Measurements from ENCODE around the gene AKR1B1. TPM values are rescaled to one million over a fixed set of nuclear protein-coding genes. Genes with fewer than 3 reads are reported as not detected.

AKR1B1 gene
- total RNA-seq, 1 donor: 85.8 TPM

GRCh38 chr7:134458341-134458805 is 527 bp downstream of the AKR1B1 start:
- H3K4me3 ChIP-seq (ENCODE audit: insufficient read depth, low read length): peak overlapping the region; percentile 87
- no peaks in the 10 kb centered on the region for H3K9me3 ChIP-seq (ENCODE audit: low read depth, low read length)
- H2AFZ ChIP-seq (ENCODE audit: low read length): peak overlapping the region; percentile 88
- H3K79me2 ChIP-seq (ENCODE audit: insufficient read depth, low read length): peaks cover 48% of the 10 kb centered on the region
- H3K27ac ChIP-seq (ENCODE audit: low read depth, low read length): peak overlapping the region; percentile 64
- H3K4me2 ChIP-seq (ENCODE audit: insufficient read depth, low read length): peak overlapping the region; percentile 82
- peaks cover 30% of the 10 kb centered on the region for H3K4me1 ChIP-seq (ENCODE audit: insufficient read depth, low read length)
- H3K36me3 ChIP-seq (ENCODE audit: insufficient read depth, low read length): peaks cover 6% of the 10 kb centered on the region
- no peaks in the 10 kb centered on the region for H3K27me3 ChIP-seq (ENCODE audit: insufficient read depth, low read length)
- TF ChIP-seq, protein P1, sequence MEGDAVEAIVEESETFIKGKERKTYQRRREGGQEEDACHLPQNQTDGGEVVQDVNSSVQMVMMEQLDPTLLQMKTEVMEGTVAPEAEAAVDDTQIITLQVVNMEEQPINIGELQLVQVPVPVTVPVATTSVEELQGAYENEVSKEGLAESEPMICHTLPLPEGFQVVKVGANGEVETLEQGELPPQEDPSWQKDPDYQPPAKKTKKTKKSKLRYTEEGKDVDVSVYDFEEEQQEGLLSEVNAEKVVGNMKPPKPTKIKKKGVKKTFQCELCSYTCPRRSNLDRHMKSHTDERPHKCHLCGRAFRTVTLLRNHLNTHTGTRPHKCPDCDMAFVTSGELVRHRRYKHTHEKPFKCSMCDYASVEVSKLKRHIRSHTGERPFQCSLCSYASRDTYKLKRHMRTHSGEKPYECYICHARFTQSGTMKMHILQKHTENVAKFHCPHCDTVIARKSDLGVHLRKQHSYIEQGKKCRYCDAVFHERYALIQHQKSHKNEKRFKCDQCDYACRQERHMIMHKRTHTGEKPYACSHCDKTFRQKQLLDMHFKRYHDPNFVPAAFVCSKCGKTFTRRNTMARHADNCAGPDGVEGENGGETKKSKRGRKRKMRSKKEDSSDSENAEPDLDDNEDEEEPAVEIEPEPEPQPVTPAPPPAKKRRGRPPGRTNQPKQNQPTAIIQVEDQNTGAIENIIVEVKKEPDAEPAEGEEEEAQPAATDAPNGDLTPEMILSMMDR (IDR thresholded peaks at IDR 0.05; ENCODE audit: extremely low read depth, low read depth, low read length): peak; percentile 39
- peak; percentile 91 for DNase-seq (ENCODE audit: insufficient read length, low spot score, missing footprints)
- H4K20me1 ChIP-seq (ENCODE audit: insufficient read depth, low read length): peaks cover 5% of the 10 kb centered on the region

DNA sequence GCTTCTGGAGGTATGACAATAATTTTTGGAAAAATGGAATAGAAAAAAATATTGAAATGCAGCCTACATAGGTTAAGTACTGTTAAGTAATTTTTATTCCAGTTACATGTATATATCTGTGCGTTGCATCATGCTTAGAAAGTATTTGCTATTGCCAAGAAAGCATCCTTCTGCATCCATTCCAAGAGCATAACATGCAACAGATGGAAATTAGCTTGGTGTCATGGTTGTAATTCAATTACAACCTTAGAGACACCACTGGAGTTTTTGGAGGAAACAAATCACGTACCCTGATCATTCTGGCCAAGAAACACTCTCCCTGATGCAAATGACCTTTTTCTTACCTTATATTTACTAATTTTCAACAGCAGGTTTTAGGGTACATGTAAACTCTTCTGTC is 1.7 kb downstream of the AKR1B1 start:
- Histone ChIP-seq H3K36me3 (ENCODE audit: insufficient read depth, low read length) (peaks cover 6% of the 10 kb centered on the region), H3K79me2 (ENCODE audit: insufficient read depth, low read length) (peaks cover 59% of the 10 kb centered on the region), H3K27me3 (ENCODE audit: insufficient read depth, low read length) (no peaks in the 10 kb centered on the region), H2AFZ (ENCODE audit: low read length) (no peak overlapping the region), H3K9me3 (ENCODE audit: low read depth, low read length) (no peaks in the 10 kb centered on the region), H3K27ac (ENCODE audit: low read depth, low read length) (no peak overlapping the region), H4K20me1 (ENCODE audit: insufficient read depth, low read length) (peaks cover 5% of the 10 kb centered on the region), H3K4me2 (ENCODE audit: insufficient read depth, low read length) (no peak overlapping the region), H3K4me1 (ENCODE audit: insufficient read depth, low read length) (peaks cover 23% of the 10 kb centered on the region), H3K4me3 (ENCODE audit: insufficient read depth, low read length) (no peak overlapping the region)
- TF ChIP-seq, protein P1 (IDR thresholded peaks at IDR 0.05; ENCODE audit: extremely low read depth, low read depth, low read length): no peak
- DNase-seq (ENCODE audit: insufficient read length, low spot score, missing footprints): no peak

- H3K9me3 ChIP-seq (ENCODE audit: low read depth, low read length): no peaks in the 10 kb centered on the region
- DNase-seq (ENCODE audit: insufficient read length, low spot score, missing footprints): no peak
- H3K27ac ChIP-seq (ENCODE audit: low read depth, low read length): no peak overlapping the region
Observed at GRCh38 chr7:134454277-134454676, 4.6 kb downstream of the AKR1B1 start.

DNA sequence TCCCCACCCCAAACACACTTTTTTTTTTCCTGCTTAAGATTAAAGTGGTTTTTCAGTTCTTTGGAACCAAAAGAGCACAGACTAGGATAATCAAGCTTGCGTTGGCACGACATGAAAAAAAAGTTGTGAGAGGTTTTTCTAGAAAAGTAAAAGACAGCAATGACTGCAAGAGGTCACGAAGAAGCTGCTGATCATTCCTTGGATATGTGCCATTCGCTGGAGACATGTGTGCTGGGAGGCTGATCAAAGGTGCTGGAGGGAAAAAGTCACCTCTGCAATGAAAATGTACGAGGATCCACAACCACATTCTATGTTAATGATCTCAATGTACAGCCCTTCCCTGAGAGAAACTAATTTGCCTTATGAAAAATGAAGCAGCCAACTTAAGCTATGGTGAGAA is 5.4 kb downstream of the AKR1B1 start:
- no peak for DNase-seq (ENCODE audit: insufficient read length, low spot score, missing footprints)
- no peaks in the 10 kb centered on the region for H3K27me3 ChIP-seq (ENCODE audit: insufficient read depth, low read length)
- peaks cover 28% of the 10 kb centered on the region for H3K36me3 ChIP-seq (ENCODE audit: insufficient read depth, low read length)
- peaks cover 5% of the 10 kb centered on the region for H4K20me1 ChIP-seq (ENCODE audit: insufficient read depth, low read length)
- H3K27ac ChIP-seq (ENCODE audit: low read depth, low read length): no peak overlapping the region
- H2AFZ ChIP-seq (ENCODE audit: low read length): no peak overlapping the region
- no peaks in the 10 kb centered on the region for H3K9me3 ChIP-seq (ENCODE audit: low read depth, low read length)
- H3K4me1 ChIP-seq (ENCODE audit: insufficient read depth, low read length): peaks cover 15% of the 10 kb centered on the region
- TF ChIP-seq, protein P1 (IDR thresholded peaks at IDR 0.05; ENCODE audit: extremely low read depth, low read depth, low read length): no peak
- no peak overlapping the region for H3K4me2 ChIP-seq (ENCODE audit: insufficient read depth, low read length)
- peaks cover 65% of the 10 kb centered on the region for H3K79me2 ChIP-seq (ENCODE audit: insufficient read depth, low read length)
- no peak overlapping the region for H3K4me3 ChIP-seq (ENCODE audit: insufficient read depth, low read length)

More at GRCh38 chr7:134454277-134454676, 4.6 kb downstream of the AKR1B1 start:
- Histone ChIP-seq H3K4me1 (ENCODE audit: insufficient read depth, low read length) (peaks cover 10% of the 10 kb centered on the region), H3K36me3 (ENCODE audit: insufficient read depth, low read length) (peaks cover 22% of the 10 kb centered on the region), H3K79me2 (ENCODE audit: insufficient read depth, low read length) (peaks cover 69% of the 10 kb centered on the region), H2AFZ (ENCODE audit: low read length) (peak overlapping the region; percentile 31), H3K27me3 (ENCODE audit: insufficient read depth, low read length) (no peaks in the 10 kb centered on the region), H3K4me3 (ENCODE audit: insufficient read depth, low read length) (no peak overlapping the region), H3K4me2 (ENCODE audit: insufficient read depth, low read length) (no peak overlapping the region), H4K20me1 (ENCODE audit: insufficient read depth, low read length) (peaks cover 5% of the 10 kb centered on the region)
- TF ChIP-seq, protein P1 (IDR thresholded peaks at IDR 0.05; ENCODE audit: extremely low read depth, low read depth, low read length): no peak
